HuH-7 (cell line): ENCODE results near the gene PGAP6.
"Not testable (repeated sequence)": the region's sequence is repeated elsewhere in the genome, so short reads cannot be mapped to it uniquely, and the experiment has no call there.

ENCODE experiments used
- DNase-seq: peaks from one replicate; pipeline ENCODE4 v3.0.0; 2011; ENCODE audit warnings: low spot score

PGAP6 gene

GRCh38 chr16:400061-400591, 18.3 kb upstream of the PGAP6 start:
- no peak for DNase-seq

GRCh38 chr16:399340-400019, 17.7 kb upstream of the PGAP6 start:
- DNase-seq: no peak

- DNase-seq: no peak
Measured at GRCh38 chr16:398561-399339, 17.0 kb upstream of the PGAP6 start.

- DNase-seq: peak; percentile 56
Measured at GRCh38 chr16:397736-398332, 16.1 kb upstream of the PGAP6 start.

- no peak for DNase-seq
Measured at GRCh38 chr16:397135-397661, 15.4 kb upstream of the PGAP6 start, which contains the start of gene NME4. TSS of gene NME4 (plus strand) at chr16:397199. CDS start at chr16:397223, 24 bp downstream.

GRCh38 chr16:396605-397004, 14.8 kb upstream of the PGAP6 start:
- peak; percentile 63 for DNase-seq

- DNase-seq: no peak
Measured at GRCh38 chr16:396199-396598, 14.4 kb upstream of the PGAP6 start.

GRCh38 chr16:392450-393030, 10.8 kb upstream of the PGAP6 start:
- DNase-seq: no peak

GRCh38 chr16:391885-392335, 10.1 kb upstream of the PGAP6 start:
- DNase-seq: peak; percentile 55

- no peak for DNase-seq
Measured at GRCh38 chr16:389352-389751, 7.6 kb upstream of the PGAP6 start.

- DNase-seq: not testable (repeated sequence)
Measured at GRCh38 chr16:387761-388666, 6.2 kb upstream of the PGAP6 start.

- DNase-seq: no peak
Measured at GRCh38 chr16:386641-387156, 4.9 kb upstream of the PGAP6 start.

- no peak for DNase-seq
Measured at GRCh38 chr16:383326-384051, 1.7 kb upstream of the PGAP6 start.

- no peak for DNase-seq
Measured at GRCh38 chr16:381012-381788, 578 bp downstream of the PGAP6 start.

- DNase-seq: no peak
Measured at GRCh38 chr16:380762-381011, 1.1 kb downstream of the PGAP6 start.

GRCh38 chr16:379961-380761, 1.6 kb downstream of the PGAP6 start:
- DNase-seq: no peak

- no peak for DNase-seq
Measured at GRCh38 chr16:379183-379960, 2.4 kb downstream of the PGAP6 start.

- DNase-seq: no peak
Measured at GRCh38 chr16:378821-379182, 3.0 kb downstream of the PGAP6 start.
